GM10847 (cell line): Measurements from ENCODE around the gene RASAL2.

Experiments used
- POLR2A ChIP-seq: IDR thresholded peaks from 2 replicates; pipeline ENCODE4 v1.6.1; 2011; ENCODE audit not compliant: insufficient read length; ENCODE audit errors: extremely low read depth

Gene RASAL2

GRCh38 chr1:178438432-178438831, 344.5 kb downstream of the RASAL2 start:
- no peak for TF ChIP-seq POLR2A

GRCh38 chr1:178442925-178443324, 349.0 kb downstream of the RASAL2 start:
- TF ChIP-seq POLR2A, result no peak

GRCh38 chr1:178450871-178451270, 357.0 kb downstream of the RASAL2 start:
- TF ChIP-seq POLR2A, result no peak

- no peak for TF ChIP-seq POLR2A
Observed at GRCh38 chr1:178451529-178451928, 357.6 kb downstream of the RASAL2 start.

- no peak for TF ChIP-seq POLR2A
Observed at GRCh38 chr1:178452013-178452412, 358.1 kb downstream of the RASAL2 start.

GRCh38 chr1:178456472-178456871, 362.6 kb downstream of the RASAL2 start:
- TF ChIP-seq POLR2A, result no peak

GRCh38 chr1:178457651-178458050, 363.7 kb downstream of the RASAL2 start:
- TF ChIP-seq POLR2A, result no peak

GRCh38 chr1:178458203-178458602, 364.3 kb downstream of the RASAL2 start:
- no peak for TF ChIP-seq POLR2A

GRCh38 chr1:178461104-178461503, 367.2 kb downstream of the RASAL2 start:
- TF ChIP-seq POLR2A, result no peak

- no peak for TF ChIP-seq POLR2A
Observed at GRCh38 chr1:178461701-178462100, 367.8 kb downstream of the RASAL2 start.

GRCh38 chr1:178464141-178464540, 370.2 kb downstream of the RASAL2 start:
- no peak for TF ChIP-seq POLR2A

GRCh38 chr1:178464566-178464965, 370.7 kb downstream of the RASAL2 start:
- no peak for TF ChIP-seq POLR2A

GRCh38 chr1:178465011-178465410, 371.1 kb downstream of the RASAL2 start:
- no peak for TF ChIP-seq POLR2A

- no peak for TF ChIP-seq POLR2A
Observed at GRCh38 chr1:178467837-178468236, 373.9 kb downstream of the RASAL2 start.

- TF ChIP-seq POLR2A, result no peak
Observed at GRCh38 chr1:178470411-178470960, 376.6 kb downstream of the RASAL2 start.

- no peak for TF ChIP-seq POLR2A
Observed at GRCh38 chr1:178472531-178472930, 378.6 kb downstream of the RASAL2 start.

GRCh38 chr1:178477373-178477772, 383.5 kb downstream of the RASAL2 start:
- TF ChIP-seq POLR2A, result no peak

GRCh38 chr1:178477841-178478240, 383.9 kb downstream of the RASAL2 start:
- no peak for TF ChIP-seq POLR2A

- TF ChIP-seq POLR2A, result no peak
Observed at GRCh38 chr1:178483251-178483957, 389.5 kb downstream of the RASAL2 start.
